ENCODE results near the gene UBA3.

Gene UBA3

DNA sequence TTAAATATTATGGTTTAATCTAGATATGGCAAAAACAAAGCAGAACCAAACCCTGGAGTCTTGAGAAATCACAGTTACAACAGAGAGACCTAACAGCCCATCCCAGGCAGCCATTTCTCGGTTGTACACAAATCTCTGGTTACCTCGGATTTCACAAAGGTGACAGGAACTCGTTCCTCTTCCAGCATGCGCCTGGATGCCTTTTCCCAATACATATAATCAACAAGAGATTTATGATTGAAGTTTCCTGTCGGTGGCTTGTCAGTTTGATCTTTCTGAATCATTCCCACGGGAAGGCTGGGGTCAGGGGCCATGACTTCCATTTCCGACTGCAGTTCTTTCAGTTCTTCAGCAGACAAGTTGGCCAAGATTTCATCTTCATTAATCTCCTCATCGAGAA, 41.8 kb upstream of the UBA3 start:
- DNase-seq = peak; percentile 69
- Mint-ChIP-seq H3K27me3 (ENCODE audit: low read depth, poor library complexity) (peaks cover 11% of the 10 kb centered on the region), H3K9me3 (no peaks in the 10 kb centered on the region), H3K4me1 (peaks cover 40% of the 10 kb centered on the region), H3K4me3 (peak overlapping the region; percentile 50), H3K27ac (peak overlapping the region; percentile 73), H3K36me3 (ENCODE audit: low read depth) (no peaks in the 10 kb centered on the region)
- TF ChIP-seq, protein P1, sequence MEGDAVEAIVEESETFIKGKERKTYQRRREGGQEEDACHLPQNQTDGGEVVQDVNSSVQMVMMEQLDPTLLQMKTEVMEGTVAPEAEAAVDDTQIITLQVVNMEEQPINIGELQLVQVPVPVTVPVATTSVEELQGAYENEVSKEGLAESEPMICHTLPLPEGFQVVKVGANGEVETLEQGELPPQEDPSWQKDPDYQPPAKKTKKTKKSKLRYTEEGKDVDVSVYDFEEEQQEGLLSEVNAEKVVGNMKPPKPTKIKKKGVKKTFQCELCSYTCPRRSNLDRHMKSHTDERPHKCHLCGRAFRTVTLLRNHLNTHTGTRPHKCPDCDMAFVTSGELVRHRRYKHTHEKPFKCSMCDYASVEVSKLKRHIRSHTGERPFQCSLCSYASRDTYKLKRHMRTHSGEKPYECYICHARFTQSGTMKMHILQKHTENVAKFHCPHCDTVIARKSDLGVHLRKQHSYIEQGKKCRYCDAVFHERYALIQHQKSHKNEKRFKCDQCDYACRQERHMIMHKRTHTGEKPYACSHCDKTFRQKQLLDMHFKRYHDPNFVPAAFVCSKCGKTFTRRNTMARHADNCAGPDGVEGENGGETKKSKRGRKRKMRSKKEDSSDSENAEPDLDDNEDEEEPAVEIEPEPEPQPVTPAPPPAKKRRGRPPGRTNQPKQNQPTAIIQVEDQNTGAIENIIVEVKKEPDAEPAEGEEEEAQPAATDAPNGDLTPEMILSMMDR (IDR thresholded peaks at IDR 0.05) = no peak

DNA sequence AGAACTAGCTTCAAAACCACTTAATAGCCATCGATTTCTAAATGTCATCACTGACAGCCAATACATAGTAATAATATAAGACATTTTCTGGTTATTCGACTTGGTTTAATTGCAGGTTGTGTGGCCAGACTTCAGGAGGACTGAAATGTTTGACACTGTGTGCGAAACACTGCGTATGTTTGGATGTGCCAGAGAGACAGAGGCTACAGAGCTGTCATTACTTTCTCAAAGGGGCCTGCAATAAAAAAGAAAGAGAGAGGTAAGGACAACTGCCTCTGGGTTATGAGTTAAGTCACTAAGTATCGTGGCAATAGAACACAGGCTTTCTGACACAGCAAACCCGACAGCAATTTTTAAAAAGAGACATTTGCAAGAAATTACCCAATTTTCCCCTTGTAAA, 41.3 kb upstream of the UBA3 start:
- peak overlapping the region; percentile 50 for H3K4me3 Mint-ChIP-seq
- DNase-seq = no peak
- no peaks in the 10 kb centered on the region for H3K9me3 Mint-ChIP-seq
- TF ChIP-seq, protein P1 (IDR thresholded peaks at IDR 0.05) = no peak
- H3K27ac Mint-ChIP-seq = peak overlapping the region; percentile 73
- H3K4me1 Mint-ChIP-seq = peaks cover 36% of the 10 kb centered on the region
- H3K27me3 Mint-ChIP-seq (ENCODE audit: low read depth, poor library complexity) = peaks cover 11% of the 10 kb centered on the region
- H3K36me3 Mint-ChIP-seq (ENCODE audit: low read depth) = no peaks in the 10 kb centered on the region

DNA sequence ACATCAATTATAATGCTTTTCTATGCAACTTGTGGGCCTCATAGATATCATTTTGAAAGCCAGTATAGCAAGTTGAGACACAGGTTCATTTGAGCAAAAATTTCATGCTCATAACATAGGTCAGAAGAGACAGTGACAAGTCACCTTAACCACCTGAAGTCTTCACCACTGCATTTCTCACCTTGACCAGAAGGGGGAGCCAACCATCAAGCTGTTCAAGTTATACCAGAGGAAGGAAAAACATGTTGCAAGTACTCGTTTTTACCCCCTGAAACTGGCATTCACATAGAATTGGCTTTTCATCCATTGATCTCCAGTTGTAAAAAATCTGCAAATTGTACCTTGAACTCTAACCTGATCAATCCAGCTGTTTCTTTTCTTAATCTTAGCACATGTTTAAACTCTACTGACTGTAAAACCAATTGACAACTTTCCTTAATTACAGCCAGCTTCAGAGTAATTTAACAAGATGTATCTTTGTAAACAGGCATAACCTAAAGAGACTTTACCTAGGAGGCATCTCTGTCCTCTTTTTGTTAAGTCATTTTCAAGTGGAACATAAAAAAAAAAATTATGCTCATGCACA, 40.8 kb upstream of the UBA3 start:
- no peak overlapping the region for H3K27ac Mint-ChIP-seq
- H3K4me1 Mint-ChIP-seq = peaks cover 36% of the 10 kb centered on the region
- no peaks in the 10 kb centered on the region for H3K9me3 Mint-ChIP-seq
- no peaks in the 10 kb centered on the region for H3K36me3 Mint-ChIP-seq (ENCODE audit: low read depth)
- peak; percentile 81 for DNase-seq
- H3K27me3 Mint-ChIP-seq (ENCODE audit: low read depth, poor library complexity) = peaks cover 11% of the 10 kb centered on the region
- H3K4me3 Mint-ChIP-seq = no peak overlapping the region
- TF ChIP-seq, protein P1 (IDR thresholded peaks at IDR 0.05) = peak; percentile 93

DNA sequence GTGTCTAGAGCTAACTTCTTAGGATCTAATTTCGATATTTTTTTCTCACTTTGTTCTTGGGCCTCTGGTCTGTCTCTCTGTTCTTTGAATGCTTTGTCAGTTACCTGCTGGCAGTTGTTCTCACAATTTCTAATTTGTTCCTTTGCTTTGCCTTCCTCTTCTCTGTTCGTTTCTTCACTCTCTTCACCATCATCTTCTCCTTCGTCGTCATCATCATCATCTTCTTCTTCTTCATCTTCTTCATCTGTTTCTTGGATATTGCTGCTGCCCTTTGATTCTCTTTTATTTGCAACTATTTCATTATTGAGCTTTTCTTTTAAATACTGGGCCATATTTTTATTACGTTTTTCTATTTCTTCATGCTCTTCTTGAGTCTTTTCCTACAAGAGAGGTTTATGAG, 39.5 kb upstream of the UBA3 start:
- DNase-seq = no peak
- H3K27ac Mint-ChIP-seq = no peak overlapping the region
- peaks cover 11% of the 10 kb centered on the region for H3K27me3 Mint-ChIP-seq (ENCODE audit: low read depth, poor library complexity)
- no peaks in the 10 kb centered on the region for H3K36me3 Mint-ChIP-seq (ENCODE audit: low read depth)
- peaks cover 36% of the 10 kb centered on the region for H3K4me1 Mint-ChIP-seq
- H3K9me3 Mint-ChIP-seq = no peaks in the 10 kb centered on the region
- TF ChIP-seq, protein P1 (IDR thresholded peaks at IDR 0.05) = no peak
- no peak overlapping the region for H3K4me3 Mint-ChIP-seq

DNA sequence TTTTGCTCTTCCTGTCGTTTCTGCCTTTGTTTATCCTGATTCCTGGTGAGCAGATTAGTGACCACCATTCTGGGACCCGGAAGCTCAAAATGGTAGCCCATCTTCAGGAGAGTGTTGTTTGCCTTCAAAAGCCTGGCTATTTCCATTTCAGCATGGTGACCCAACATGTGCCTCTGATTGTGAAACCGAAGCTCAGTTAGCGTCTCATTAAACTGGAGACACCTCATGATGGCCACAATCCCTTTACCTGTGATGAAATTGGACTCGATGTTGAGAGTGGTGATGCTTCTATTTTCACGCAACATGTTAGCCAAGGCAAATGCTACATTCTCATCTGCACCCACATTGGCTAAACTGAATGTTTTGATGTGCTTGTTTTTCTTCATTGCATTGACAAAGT, 39.0 kb upstream of the UBA3 start:
- no peak overlapping the region for H3K27ac Mint-ChIP-seq
- peaks cover 36% of the 10 kb centered on the region for H3K4me1 Mint-ChIP-seq
- no peaks in the 10 kb centered on the region for H3K36me3 Mint-ChIP-seq (ENCODE audit: low read depth)
- no peak overlapping the region for H3K4me3 Mint-ChIP-seq
- H3K27me3 Mint-ChIP-seq (ENCODE audit: low read depth, poor library complexity) = peaks cover 11% of the 10 kb centered on the region
- no peaks in the 10 kb centered on the region for H3K9me3 Mint-ChIP-seq
- TF ChIP-seq, protein P1 (IDR thresholded peaks at IDR 0.05) = no peak
- no peak for DNase-seq

DNA sequence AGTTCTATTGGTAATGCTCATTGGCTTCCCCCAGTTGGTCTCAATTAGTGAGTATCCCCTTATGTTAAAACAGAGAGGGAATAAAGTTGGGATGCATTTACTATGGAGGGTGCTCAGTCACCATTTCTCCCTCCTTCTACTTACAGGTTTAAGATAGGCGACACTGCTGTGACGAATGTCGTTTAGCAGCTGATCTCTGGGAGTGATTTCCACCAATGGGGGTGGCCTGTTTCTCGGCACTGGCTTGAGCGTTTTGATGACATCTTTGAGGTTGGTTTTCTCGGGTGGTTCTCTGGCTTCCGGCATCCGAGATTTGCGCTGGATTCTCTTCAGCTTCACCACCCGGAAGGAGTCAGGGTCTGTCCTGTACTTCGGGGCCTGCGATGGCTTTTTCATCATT, 38.4 kb upstream of the UBA3 start:
- TF ChIP-seq, protein P1 (IDR thresholded peaks at IDR 0.05) = no peak
- Mint-ChIP-seq H3K4me1 (peaks cover 32% of the 10 kb centered on the region), H3K4me3 (no peak overlapping the region), H3K36me3 (ENCODE audit: low read depth) (no peaks in the 10 kb centered on the region), H3K9me3 (no peaks in the 10 kb centered on the region), H3K27ac (no peak overlapping the region), H3K27me3 (ENCODE audit: low read depth, poor library complexity) (peaks cover 11% of the 10 kb centered on the region)
- DNase-seq = no peak

Data from nephron progenitor cell (in vitro differentiated cells).